CD14-positive monocyte (primary cell): ENCODE results near the gene TMEM19. TPM values are rescaled to one million over a fixed set of nuclear protein-coding genes. Genes with fewer than 3 reads are reported as not detected.

Experiments
- DNase-seq, 3 donors: peaks; one replicate each; pipeline ENCODE4 v3.0.0-alpha.2; 2011 to 2022
- H2AFZ ChIP-seq: 2 replicates; pipeline ENCODE4 v1.6.0; 2012; ENCODE audit warnings: mild to moderate bottlenecking, low read depth, low read length, inconsistent platforms; ENCODE audit not compliant: insufficient read depth, poor library complexity, severe bottlenecking
- H3K27ac ChIP-seq, 2 donors: 1 replicate in 1 of 2; 2 replicates in 1 of 2; pipeline ENCODE4 v1.5.1; 2012 to 2013; ENCODE audit warnings: low read length in 2 of 2, control low read depth in 1 of 2, inconsistent platforms in 1 of 2, low read depth in 1 of 2, mild to moderate bottlenecking in 1 of 2
- H3K27me3 ChIP-seq, 2 donors: one replicate each; pipeline versions ENCODE4 v1.6.0 to v1.6.1; 2011 to 2013; ENCODE audit warnings: low read length in 2 of 2; ENCODE audit not compliant: control insufficient read depth in 2 of 2, insufficient read depth in 2 of 2
- H3K36me3 ChIP-seq, 2 donors: replicated peaks in 1 of 2; 1 replicate in 1 of 2; 2 replicates in 1 of 2; pipeline versions ENCODE4 v1.5.1 to v1.6.1; 2012 to 2013; ENCODE audit warnings: low read length in 2 of 2, control low read depth in 1 of 2, inconsistent platforms in 1 of 2, mild to moderate bottlenecking in 1 of 2; ENCODE audit not compliant: insufficient read depth in 2 of 2, control insufficient read depth in 1 of 2
- H3K4me1 ChIP-seq, 2 donors: 1 replicate in 1 of 2; 2 replicates in 1 of 2; pipeline versions ENCODE4 v1.5.1 to v1.6.1; 2012 to 2013; ENCODE audit warnings: low read length in 2 of 2, control low read depth in 1 of 2, inconsistent platforms in 1 of 2, mild to moderate bottlenecking in 1 of 2, moderate library complexity in 1 of 2; ENCODE audit not compliant: insufficient read depth in 2 of 2, control insufficient read depth in 1 of 2
- H3K4me2 ChIP-seq: replicated peaks from 2 replicates; pipeline ENCODE3; 2012; ENCODE audit warnings: low read length, moderate library complexity, mild to moderate bottlenecking; ENCODE audit not compliant: poor library complexity, severe bottlenecking; ENCODE audit errors: extremely low read depth
- H3K4me3 ChIP-seq, 3 experiments: fragments of 200-600 bp in 1 of 3; sonication (generic) in 1 of 3; replicated peaks in 1 of 3; 1 replicate in 2 of 3; 2 replicates in 1 of 3; pipeline ENCODE4 v1.5.1; 2011 to 2013; ENCODE audit warnings: low read length in 3 of 3, mild to moderate bottlenecking in 3 of 3, control low read depth in 2 of 3, low read depth in 2 of 3, inconsistent platforms in 1 of 3, moderate library complexity in 1 of 3
- H3K79me2 ChIP-seq: 2 replicates; pipeline ENCODE4 v1.6.0; 2012; ENCODE audit warnings: mild to moderate bottlenecking, control low read depth, inconsistent platforms, low read length, moderate library complexity; ENCODE audit not compliant: insufficient read depth
- H3K9ac ChIP-seq: 2 replicates; pipeline ENCODE4 v1.6.0; 2017; ENCODE audit warnings: low read length, mild to moderate bottlenecking; ENCODE audit not compliant: insufficient read depth, poor library complexity, severe bottlenecking
- H3K9me3 ChIP-seq, 2 donors: replicated peaks in 1 of 2; 1 replicate in 1 of 2; 2 replicates in 1 of 2; pipeline versions ENCODE4 v1.5.1 to v1.6.1; 2012 to 2013; ENCODE audit warnings: low read length in 2 of 2, control low read depth in 1 of 2; ENCODE audit not compliant: control insufficient read depth in 1 of 2, insufficient read depth in 1 of 2
- H4K20me1 ChIP-seq: 2 replicates; pipeline ENCODE4 v1.6.0; 2012; ENCODE audit warnings: mild to moderate bottlenecking, low read length, control low read depth, moderate library complexity; ENCODE audit not compliant: insufficient read depth
- H3K27ac Mint-ChIP-seq, 7 donors: one replicate each; pipeline ENCODE4 v1.8.0; 2020; ENCODE audit warnings: mild to moderate bottlenecking in 7 of 7, mixed read lengths in 7 of 7, moderate library complexity in 6 of 7, inconsistent platforms in 2 of 7
- H3K27me3 Mint-ChIP-seq, 3 donors: one replicate each; pipeline ENCODE4 v1.8.0; 2021 to 2022; ENCODE audit warnings: low read depth in 3 of 3, mild to moderate bottlenecking in 3 of 3, mixed read lengths in 3 of 3, moderate library complexity in 3 of 3, inconsistent platforms in 1 of 3
- H3K36me3 Mint-ChIP-seq, 2 donors: one replicate each; pipeline ENCODE4 v1.8.0; 2020; ENCODE audit warnings: mixed read lengths in 2 of 2, inconsistent platforms in 1 of 2, mild to moderate bottlenecking in 1 of 2
- H3K4me1 Mint-ChIP-seq: one replicate; pipeline ENCODE4 v1.8.0; 2020; ENCODE audit warnings: mild to moderate bottlenecking, mixed read lengths
- H3K4me3 Mint-ChIP-seq, 2 donors: one replicate each; pipeline ENCODE4 v1.8.0; 2020; ENCODE audit warnings: mild to moderate bottlenecking in 2 of 2, mixed read lengths in 2 of 2, moderate library complexity in 1 of 2
- H3K9me3 Mint-ChIP-seq, 7 donors: one replicate each; pipeline ENCODE4 v1.8.0; 2020 to 2022; ENCODE audit warnings: mixed read lengths in 7 of 7, mild to moderate bottlenecking in 6 of 7, moderate library complexity in 6 of 7, inconsistent platforms in 2 of 7
- CTCF ChIP-seq: fragments of 200-600 bp; IDR thresholded peaks from one replicate; pipeline ENCODE4 v1.8.0; 2022; ENCODE audit warnings: antibody characterized with exemption, mild to moderate bottlenecking
- WGBS: methylation state at CpG from one replicate; pipeline ENCODE4 v1.1.5; 2013; ENCODE audit warnings: missing lambda C conversion rate; ENCODE audit not compliant: insufficient coverage; 5-methylcytosine and 5-hydroxymethylcytosine counted together
- intact Hi-C, 2 donors: fragments of 100-400 bp; cut with micrococcal nuclease; formaldehyde crosslinking; loops; one replicate each; pipeline versions ENCODE4 v1.15.0 to v1.15.1; 2023
- polyA plus RNA-seq, 3 donors: library from polyadenylated mRNA; depleted of rRNA in 1 of 3; unstranded in 2 of 3; stranded (reverse) in 1 of 3; fragments of 300-500 nt in 2 of 3; fragments of >200 nt in 1 of 3; fragmentation: Illumina TruSeq in 2 of 3; gene quantifications; 1 replicate in 2 of 3; 2 replicates in 1 of 3; pipeline ENCODE4 v1.2.3, GENCODE V29; 2012 to 2021

TMEM19 gene
- polyA plus RNA-seq, 3 donors = 9.1 to 39.7 (median 25.4) TPM

- peaks cover 22% of the 10 kb centered on the region for H3K4me1 Mint-ChIP-seq
- under 1% methylated on average over 52 of the region's 53 CpGs for WGBS
- H2AFZ ChIP-seq = no peak overlapping the region
Observed at GRCh38 chr12:71662849-71663560, 22.9 kb upstream of the TMEM19 start.

More at GRCh38 chr12:71662849-71663560, 22.9 kb upstream of the TMEM19 start:
- peak overlapping the region; percentile 88 for H3K4me2 ChIP-seq
- Mint-ChIP-seq H3K27ac (peak overlapping the region; percentile 100), H3K27me3 (peaks cover 0 to 2% (median 2%) of the 10 kb centered on the region in 3 donors), H3K4me3 (peak overlapping the region; percentile 94 to 100), H3K36me3 (peaks cover 21 to 26% of the 10 kb centered on the region in 2 donors), H3K9me3 (peaks cover 0 to 3% (median 0%) of the 10 kb centered on the region in 7 donors)
- peaks cover 24 to 27% of the 10 kb centered on the region in 2 donors for H3K4me1 ChIP-seq
- peak overlapping the region; percentile 72 to 88 (median 84) for H3K4me3 ChIP-seq
- H4K20me1 ChIP-seq = peaks cover 43% of the 10 kb centered on the region
- peak; percentile 92 to 98 (median 96) for DNase-seq
- H3K79me2 ChIP-seq = peaks cover 79% of the 10 kb centered on the region
- peaks cover 25% of the 10 kb centered on the region in 2 donors for H3K36me3 ChIP-seq
- no peak for TF ChIP-seq CTCF
- intact Hi-C loops = loop anchor here (10.0 kb wide), 2 partner anchors 92 to 172 kb away; partner anchors contain the start of genes RAB21 (in 1 of the 2) and TBC1D15 (in 1 of the 2)
- no peaks in the 10 kb centered on the region for H3K27me3 ChIP-seq
- H3K9ac ChIP-seq = peak overlapping the region; percentile 100
- no peaks in the 10 kb centered on the region for H3K9me3 ChIP-seq
- peak overlapping the region; percentile 92 to 100 for H3K27ac ChIP-seq
